ENCODE results near the gene MYPN.
"Not testable (repeated sequence)": the region's sequence is repeated elsewhere in the genome, so short reads cannot be mapped to it uniquely, and the experiment has no call there.

The MYPN gene

GRCh38 chr10:68145705-68146104 lies 36.4 kb downstream of the MYPN start:
- DNase-seq (ENCODE audit: extremely low read depth, low read depth): no peak
- no peak for TF ChIP-seq CTCF (IDR thresholded peaks at IDR 0.05; ENCODE audit: low read depth, low read length)

- TF ChIP-seq CTCF (IDR thresholded peaks at IDR 0.05; ENCODE audit: low read depth, low read length): no peak
- DNase-seq (ENCODE audit: extremely low read depth, low read depth): no peak
These were observed 36.8 kb downstream of the MYPN start for GRCh38 chr10:68146133-68146532.

- DNase-seq (ENCODE audit: extremely low read depth, low read depth): no peak
- TF ChIP-seq CTCF (IDR thresholded peaks at IDR 0.05; ENCODE audit: low read depth, low read length): no peak
These were observed 42.2 kb downstream of the MYPN start for GRCh38 chr10:68151453-68151852.

GRCh38 chr10:68153473-68154210 lies 44.4 kb downstream of the MYPN start:
- DNase-seq (ENCODE audit: extremely low read depth, low read depth): peak; percentile 81
- TF ChIP-seq CTCF (IDR thresholded peaks at IDR 0.05; ENCODE audit: low read depth, low read length): no peak

- DNase-seq (ENCODE audit: extremely low read depth, low read depth): no peak
- no peak for TF ChIP-seq CTCF (IDR thresholded peaks at IDR 0.05; ENCODE audit: low read depth, low read length)
These were observed 44.9 kb downstream of the MYPN start for GRCh38 chr10:68154211-68154497.

GRCh38 chr10:68155615-68156210 lies 46.4 kb downstream of the MYPN start:
- no peak for DNase-seq (ENCODE audit: extremely low read depth, low read depth)
- no peak for TF ChIP-seq CTCF (IDR thresholded peaks at IDR 0.05; ENCODE audit: low read depth, low read length)

- TF ChIP-seq CTCF (IDR thresholded peaks at IDR 0.05; ENCODE audit: low read depth, low read length): peak; percentile 79
- no peak for DNase-seq (ENCODE audit: extremely low read depth, low read depth)
These were observed 47.3 kb downstream of the MYPN start for GRCh38 chr10:68156373-68157185.

GRCh38 chr10:68157522-68157921 lies 48.2 kb downstream of the MYPN start:
- DNase-seq (ENCODE audit: extremely low read depth, low read depth): not testable (repeated sequence)

Data from AG09319 (cell line).